A549 treated with CORT108297 at 1 μM for 4 hours (cell line): ENCODE measurements around the gene FBXL12. TPM values are rescaled to one million over a fixed set of nuclear protein-coding genes. Genes with fewer than 3 reads are reported as not detected.

Experiments used
- total RNA-seq: library from RNA; stranded (reverse); fragments of 200-300 nt; extraction: Qiagen RNA extraction; gene quantifications from 5 replicates; pipeline ENCODE4 v1.2.3, GENCODE V29; 2022

Gene FBXL12
- 12.2 to 14.3 TPM (median 13.7 TPM) in 5 replicates for total RNA-seq

GRCh38 chr19:9818734-9819595, at the start of gene FBXL12:
Gene FBXL12 (minus strand): TSS chr19:9819079. CDS start chr19:9818813, 266 bp downstream.

GRCh38 chr19:9834726-9835506, 16.0 kb upstream of the FBXL12 start, which contains the start of gene PIN1:
Gene PIN1 (plus strand): TSS chr19:9835318. CDS start chr19:9835345, 27 bp downstream.

GRCh38 chr19:9827289-9828238, 8.7 kb upstream of the FBXL12 start, which contains the start of gene UBL5:
Gene UBL5 (plus strand): TSS chr19:9827918. CDS start chr19:9828338, 420 bp downstream.

GRCh38 chr19:9768175-9769112, 50.4 kb downstream of the FBXL12 start, which contains the start of gene ZNF846:
Gene ZNF846 (minus strand): TSS chr19:9768738. CDS start chr19:9764950, 3,788 bp downstream.

Other genes starting within 250 kb of the FBXL12 start
- gene ZNF121, start 234.6 kb downstream of the FBXL12 start, total RNA-seq: 2.8 to 4.2 TPM (median 2.9 TPM) in 5 replicates
- 6.7 to 14.4 TPM (median 8.5 TPM) in 5 replicates for gene ZNF561, start 197.8 kb downstream of the FBXL12 start, total RNA-seq
- 5.8 to 8.8 TPM (median 6.6 TPM) in 5 replicates for gene ZNF562, start 144.0 kb downstream of the FBXL12 start, total RNA-seq
- 0.76 to 1.7 TPM (median 1.5 TPM) in 5 replicates for gene ZNF846, start 50.3 kb downstream of the FBXL12 start, total RNA-seq
- 407 to 477 TPM (median 421 TPM) in 5 replicates for gene UBL5, start 8.8 kb upstream of the FBXL12 start, total RNA-seq
- gene PIN1, start 16.2 kb upstream of the FBXL12 start, total RNA-seq: 56.7 to 81.4 TPM (median 80.6 TPM) in 5 replicates
- 8.2 to 12.8 TPM (median 11.7 TPM) in 5 replicates for gene OLFM2, start 117.4 kb upstream of the FBXL12 start, total RNA-seq
- 3.7 to 5.8 TPM (median 3.7 TPM) in 5 replicates for gene COL5A3, start 191.4 kb upstream of the FBXL12 start, total RNA-seq
- 0.16 to 0.65 TPM (median 0.33 TPM) in 5 replicates for gene RDH8, start 194.4 kb upstream of the FBXL12 start, total RNA-seq